GM20000 (cell line): ENCODE data around the gene LPA.
"Not testable (repeated sequence)": the region's sequence is repeated elsewhere in the genome, so short reads cannot be mapped to it uniquely, and the experiment has no call there.

ENCODE experiments used
- DNase-seq: peaks from one replicate; pipeline ENCODE4 v3.0.0; 2012; ENCODE audit warnings: low spot score
- TF ChIP-seq, protein P1 (sequence below): IDR thresholded peaks from 2 replicates; pipeline ENCODE4 v1.5.1; 2012; ENCODE audit warnings: mild to moderate bottlenecking, control low read depth; ENCODE audit errors: extremely low read depth, missing control alignments

Gene LPA, protein sequence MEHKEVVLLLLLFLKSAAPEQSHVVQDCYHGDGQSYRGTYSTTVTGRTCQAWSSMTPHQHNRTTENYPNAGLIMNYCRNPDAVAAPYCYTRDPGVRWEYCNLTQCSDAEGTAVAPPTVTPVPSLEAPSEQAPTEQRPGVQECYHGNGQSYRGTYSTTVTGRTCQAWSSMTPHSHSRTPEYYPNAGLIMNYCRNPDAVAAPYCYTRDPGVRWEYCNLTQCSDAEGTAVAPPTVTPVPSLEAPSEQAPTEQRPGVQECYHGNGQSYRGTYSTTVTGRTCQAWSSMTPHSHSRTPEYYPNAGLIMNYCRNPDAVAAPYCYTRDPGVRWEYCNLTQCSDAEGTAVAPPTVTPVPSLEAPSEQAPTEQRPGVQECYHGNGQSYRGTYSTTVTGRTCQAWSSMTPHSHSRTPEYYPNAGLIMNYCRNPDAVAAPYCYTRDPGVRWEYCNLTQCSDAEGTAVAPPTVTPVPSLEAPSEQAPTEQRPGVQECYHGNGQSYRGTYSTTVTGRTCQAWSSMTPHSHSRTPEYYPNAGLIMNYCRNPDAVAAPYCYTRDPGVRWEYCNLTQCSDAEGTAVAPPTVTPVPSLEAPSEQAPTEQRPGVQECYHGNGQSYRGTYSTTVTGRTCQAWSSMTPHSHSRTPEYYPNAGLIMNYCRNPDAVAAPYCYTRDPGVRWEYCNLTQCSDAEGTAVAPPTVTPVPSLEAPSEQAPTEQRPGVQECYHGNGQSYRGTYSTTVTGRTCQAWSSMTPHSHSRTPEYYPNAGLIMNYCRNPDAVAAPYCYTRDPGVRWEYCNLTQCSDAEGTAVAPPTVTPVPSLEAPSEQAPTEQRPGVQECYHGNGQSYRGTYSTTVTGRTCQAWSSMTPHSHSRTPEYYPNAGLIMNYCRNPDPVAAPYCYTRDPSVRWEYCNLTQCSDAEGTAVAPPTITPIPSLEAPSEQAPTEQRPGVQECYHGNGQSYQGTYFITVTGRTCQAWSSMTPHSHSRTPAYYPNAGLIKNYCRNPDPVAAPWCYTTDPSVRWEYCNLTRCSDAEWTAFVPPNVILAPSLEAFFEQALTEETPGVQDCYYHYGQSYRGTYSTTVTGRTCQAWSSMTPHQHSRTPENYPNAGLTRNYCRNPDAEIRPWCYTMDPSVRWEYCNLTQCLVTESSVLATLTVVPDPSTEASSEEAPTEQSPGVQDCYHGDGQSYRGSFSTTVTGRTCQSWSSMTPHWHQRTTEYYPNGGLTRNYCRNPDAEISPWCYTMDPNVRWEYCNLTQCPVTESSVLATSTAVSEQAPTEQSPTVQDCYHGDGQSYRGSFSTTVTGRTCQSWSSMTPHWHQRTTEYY (N-terminal part only)

DNA sequence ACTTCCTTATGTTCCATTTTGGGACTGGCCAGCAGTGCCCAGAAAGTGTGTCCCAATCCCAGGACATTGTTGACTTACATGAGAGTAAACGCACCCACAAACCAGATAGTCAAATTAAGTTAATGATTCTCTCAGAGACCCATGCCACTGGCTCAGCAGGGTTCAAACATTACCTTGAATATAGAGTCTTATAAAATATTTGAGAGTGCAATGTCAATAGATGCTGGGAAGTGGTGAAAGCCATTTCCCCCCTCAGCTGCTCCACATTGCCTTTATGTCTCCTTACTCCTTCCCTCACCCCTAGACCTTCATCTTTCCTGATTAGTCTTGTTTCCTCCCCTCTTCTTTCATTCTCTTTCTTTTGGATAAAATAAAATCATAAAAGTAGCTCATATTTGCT is at the start of gene LPA:
TSS of gene LPA (minus strand) at position 78 of the 400 bp plus-strand sequence. CDS start at position 17, 61 bp downstream.
- not testable (repeated sequence) for DNase-seq

DNA sequence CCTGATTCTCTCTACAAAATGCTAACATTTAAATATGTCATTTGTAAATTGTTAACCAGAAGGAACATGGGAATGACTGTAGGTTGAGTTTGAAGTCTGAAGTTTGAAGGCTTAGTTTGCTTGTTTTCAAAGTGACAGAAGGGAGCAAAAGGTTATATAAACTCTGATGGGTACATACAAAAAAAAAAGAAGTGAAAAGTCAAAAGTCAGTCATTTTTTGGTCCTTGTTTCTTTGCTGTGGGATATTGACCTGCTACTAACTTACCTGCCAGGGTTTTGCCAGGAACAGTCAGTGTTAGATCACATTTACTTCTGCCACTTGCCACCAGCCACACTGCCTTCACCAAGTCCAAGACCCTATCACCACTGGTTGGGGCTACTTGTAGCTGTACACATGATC is 44.9 kb upstream of the LPA start:
- DNase-seq = not testable (repeated sequence)

DNA sequence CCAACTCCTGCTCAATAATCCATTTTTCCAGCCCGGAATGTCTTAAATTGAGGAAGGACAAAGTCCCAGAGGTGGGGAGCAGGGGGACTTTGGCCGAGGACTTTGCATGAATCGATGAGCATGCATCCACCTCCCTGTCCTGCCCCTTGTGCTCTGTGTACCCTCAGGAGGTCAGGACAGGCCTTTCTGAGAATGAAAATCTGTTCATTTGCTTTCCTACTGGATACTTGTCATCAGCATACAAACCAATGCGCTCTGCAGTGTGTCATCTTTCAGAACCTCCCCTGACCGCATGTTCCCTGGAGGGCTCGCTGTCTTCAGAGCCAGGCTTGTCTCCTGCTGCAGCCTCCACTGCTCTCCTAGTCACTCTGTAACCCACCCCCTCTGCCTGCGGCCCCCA is 40.6 kb upstream of the LPA start:
- DNase-seq = not testable (repeated sequence)

DNA sequence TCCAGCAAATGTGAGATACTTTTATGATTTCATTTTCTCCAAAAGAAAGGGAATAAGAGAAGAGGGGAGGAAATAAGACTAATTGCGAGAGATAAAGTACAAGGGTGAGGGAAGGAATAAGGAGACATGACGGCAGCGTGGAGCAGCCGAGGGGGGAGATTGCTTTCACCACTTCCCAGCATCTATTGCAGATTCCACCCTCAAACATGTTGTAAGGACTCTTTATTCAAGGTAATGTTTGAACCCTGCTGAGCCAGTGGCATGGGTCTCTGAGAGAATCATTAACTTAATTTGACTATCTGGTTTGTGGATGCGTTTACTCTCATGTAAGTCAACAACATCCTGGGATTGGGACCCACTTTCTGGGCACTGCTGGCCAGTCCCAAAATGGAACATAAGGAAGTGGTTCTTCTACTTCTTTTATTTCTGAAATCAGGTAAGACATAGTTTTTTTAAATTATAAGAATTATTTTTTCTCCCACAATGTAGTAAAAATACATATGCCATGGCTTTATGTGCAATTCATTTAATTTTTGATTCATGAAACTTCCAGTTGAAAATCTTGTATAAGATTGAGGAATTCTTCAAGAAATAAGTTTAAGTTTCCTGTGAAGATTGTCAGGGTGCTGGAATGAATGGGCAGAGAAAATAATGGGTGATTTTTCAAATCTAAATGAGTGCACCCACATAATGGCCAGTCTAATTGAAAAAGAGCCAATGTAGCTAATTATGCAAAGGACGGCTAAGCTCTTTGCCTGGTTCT is 38.0 kb upstream of the LPA start, which contains the start of gene PLG:
TSS of gene PLG (plus strand) at position 327 of the 763 bp plus-strand sequence. CDS start at position 388, 61 bp downstream.
- DNase-seq = not testable (repeated sequence)

DNA sequence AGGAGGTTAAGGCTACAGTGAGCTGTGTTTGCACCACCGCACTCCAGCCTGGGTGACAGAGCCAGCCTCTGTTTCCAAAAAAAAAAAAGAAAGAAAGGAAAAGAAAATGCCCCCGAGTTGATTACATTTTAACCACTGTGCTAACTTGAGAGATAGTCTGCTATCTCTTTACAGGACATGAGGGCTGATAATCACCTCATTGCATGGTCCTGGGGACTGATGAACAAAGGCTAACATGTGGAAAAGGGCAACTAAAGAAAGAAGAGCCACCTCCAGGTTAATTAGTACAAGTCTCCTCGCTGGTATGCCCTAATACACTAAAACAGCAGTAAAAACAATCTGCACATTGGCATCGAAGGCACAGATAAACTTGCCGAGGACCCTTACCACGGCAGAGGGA is 33.8 kb upstream of the LPA start:
- TF ChIP-seq, protein P1, sequence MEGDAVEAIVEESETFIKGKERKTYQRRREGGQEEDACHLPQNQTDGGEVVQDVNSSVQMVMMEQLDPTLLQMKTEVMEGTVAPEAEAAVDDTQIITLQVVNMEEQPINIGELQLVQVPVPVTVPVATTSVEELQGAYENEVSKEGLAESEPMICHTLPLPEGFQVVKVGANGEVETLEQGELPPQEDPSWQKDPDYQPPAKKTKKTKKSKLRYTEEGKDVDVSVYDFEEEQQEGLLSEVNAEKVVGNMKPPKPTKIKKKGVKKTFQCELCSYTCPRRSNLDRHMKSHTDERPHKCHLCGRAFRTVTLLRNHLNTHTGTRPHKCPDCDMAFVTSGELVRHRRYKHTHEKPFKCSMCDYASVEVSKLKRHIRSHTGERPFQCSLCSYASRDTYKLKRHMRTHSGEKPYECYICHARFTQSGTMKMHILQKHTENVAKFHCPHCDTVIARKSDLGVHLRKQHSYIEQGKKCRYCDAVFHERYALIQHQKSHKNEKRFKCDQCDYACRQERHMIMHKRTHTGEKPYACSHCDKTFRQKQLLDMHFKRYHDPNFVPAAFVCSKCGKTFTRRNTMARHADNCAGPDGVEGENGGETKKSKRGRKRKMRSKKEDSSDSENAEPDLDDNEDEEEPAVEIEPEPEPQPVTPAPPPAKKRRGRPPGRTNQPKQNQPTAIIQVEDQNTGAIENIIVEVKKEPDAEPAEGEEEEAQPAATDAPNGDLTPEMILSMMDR = no peak

DNA sequence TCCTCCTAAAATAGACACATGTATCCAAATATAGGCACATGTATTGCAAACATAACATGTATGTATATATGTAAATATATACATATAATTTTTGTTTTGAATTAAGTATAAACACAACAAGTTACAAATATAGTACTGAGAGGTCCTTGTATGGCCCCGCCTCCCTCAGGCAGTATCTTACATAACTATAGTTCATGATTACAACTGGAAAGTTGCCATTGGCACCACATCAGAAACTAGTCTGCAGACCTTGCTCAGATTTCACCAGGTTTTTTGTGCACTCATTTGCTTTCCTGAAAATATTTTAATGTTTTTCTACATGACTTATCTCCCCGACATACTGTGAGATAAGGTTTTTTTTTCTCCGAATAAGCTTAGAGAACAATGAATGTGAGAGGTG is 32.8 kb upstream of the LPA start:
- not testable (repeated sequence) for DNase-seq

More for the DNA sequence above, 33.8 kb upstream of the LPA start:
- DNase-seq = no peak

DNA sequence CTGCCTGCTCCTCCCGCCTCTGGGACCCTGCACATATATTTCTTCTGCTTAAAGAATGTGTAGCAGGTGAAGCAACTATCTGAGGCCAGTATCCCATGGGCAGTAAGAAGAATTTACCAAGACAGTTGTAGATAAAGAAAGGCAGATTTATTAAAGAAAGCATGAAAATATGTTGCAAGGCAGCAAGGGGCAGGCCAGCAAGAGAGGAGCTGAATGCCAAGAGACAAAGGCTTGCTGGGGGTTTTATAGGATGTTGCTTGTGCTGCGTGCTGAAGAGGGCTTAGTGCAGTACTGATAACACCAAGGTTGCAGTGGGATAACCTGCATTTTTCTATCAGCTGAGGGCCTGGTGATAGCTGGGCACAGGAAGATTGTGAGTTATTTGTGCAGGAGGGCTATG is 31.5 kb upstream of the LPA start:
- DNase-seq = not testable (repeated sequence)

DNA sequence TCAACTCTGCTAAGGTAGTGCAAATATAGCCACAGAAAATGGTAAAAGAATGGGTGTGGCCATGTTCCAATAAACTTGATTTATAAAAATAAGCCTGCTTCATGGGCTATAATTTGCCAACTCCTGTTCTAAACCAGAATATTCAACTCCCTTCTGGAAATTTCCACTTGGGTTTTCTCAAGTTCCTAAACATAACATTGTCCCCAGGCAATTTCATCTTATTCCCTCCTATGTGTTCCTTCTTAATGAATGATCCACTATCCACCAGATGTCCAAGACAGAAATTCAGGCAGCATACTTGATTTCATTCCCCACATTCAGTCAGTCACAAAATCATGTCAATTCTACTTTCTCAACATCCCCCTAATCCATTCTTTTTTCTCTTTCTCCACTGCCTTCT is 30.9 kb upstream of the LPA start:
- not testable (repeated sequence) for DNase-seq

DNA sequence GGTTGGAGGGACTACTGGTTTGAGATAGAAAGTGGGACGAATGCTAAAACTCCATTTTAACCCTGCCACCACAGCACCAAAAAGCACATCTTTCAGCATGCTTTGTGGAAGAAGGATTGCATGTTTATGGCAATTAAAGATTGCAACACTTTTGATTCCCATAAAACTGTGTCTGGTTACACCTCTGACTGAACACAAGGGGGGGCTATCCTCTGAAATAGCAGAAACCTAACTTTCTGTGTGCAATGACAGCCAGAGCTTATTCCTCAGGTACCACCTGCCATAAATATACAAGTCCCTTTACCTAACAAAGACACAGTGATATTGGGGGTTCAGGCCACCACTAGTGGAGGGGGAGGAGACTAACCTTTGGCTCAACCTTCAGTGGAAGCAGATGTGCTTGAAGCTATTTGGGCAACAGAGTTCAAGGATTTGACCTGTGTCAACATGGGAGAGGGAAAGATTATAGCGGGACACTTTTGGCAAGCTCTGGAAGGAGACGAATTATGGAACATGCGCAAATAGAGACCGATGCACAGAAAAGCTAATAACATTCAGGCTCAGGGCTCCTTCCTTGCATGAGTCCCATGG is 28.4 kb upstream of the LPA start:
- TF ChIP-seq, protein P1 = no peak
- no peak for DNase-seq

DNA sequence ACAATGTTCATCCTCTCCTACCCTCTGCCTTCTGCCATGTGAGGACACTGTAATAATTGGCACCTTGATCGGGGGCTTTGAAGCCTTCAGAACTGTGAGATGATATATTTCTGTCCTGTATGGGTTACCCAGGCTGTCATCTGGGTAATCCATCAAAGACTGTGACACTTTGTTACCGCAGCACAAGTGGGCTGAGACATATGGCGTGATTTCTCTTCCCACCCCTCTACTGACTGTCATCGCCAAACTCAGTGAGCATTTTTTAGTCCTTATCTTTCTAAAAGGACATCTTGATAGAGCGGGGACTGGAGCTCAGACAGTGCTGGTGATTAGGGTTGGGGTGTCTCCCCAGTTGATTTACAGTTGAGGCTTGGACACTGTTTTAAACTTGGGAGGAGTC is 27.5 kb upstream of the LPA start:
- DNase-seq = no peak
- TF ChIP-seq, protein P1 = no peak
